IMR-90 (cell line): ENCODE measurements around the gene GLIS1. TPM values are rescaled to one million over a fixed set of nuclear protein-coding genes. Genes with fewer than 3 reads are reported as not detected.

ENCODE experiments used
- ATAC-seq: fragments of 200-7000 bp; cut with Tn5 transposase; 2 replicates; pipeline ENCODE4 v1.9.1; 2020; ENCODE audit warnings: low read depth, mild to moderate bottlenecking, moderate library complexity
- BruUV-seq: library from RNA; stranded (reverse); fragments of 400-500 nt; replicated peaks from 2 replicates; lab custom pipeline; 2021; lab: Mats Ljungman, UMichigan
- CTCF ChIA-PET: fragments of 300-600 bp; formaldehyde crosslinking; extraction: SDS; loops from one replicate; lab custom pipeline; 2021; ENCODE audit warnings: antibody characterized with exemption; lab: Yijun Ruan, JAX
- POLR2A ChIA-PET: fragments of 300-600 bp; sonication (Branson Sonifier 250); formaldehyde crosslinking; loops from one replicate; lab custom pipeline; 2022; ENCODE audit warnings: antibody characterized with exemption; ENCODE audit not compliant: unreplicated experiment; lab: Charles Lee
- DNase-seq: peaks from one replicate; pipeline ENCODE4 v3.0.0; 2013
- H2AFZ ChIP-seq: replicated peaks from 2 replicates; pipeline ENCODE3; 2013; ENCODE audit warnings: low read length, mild to moderate bottlenecking; ENCODE audit not compliant: poor library complexity
- H2AK5ac ChIP-seq: 2 replicates; pipeline ENCODE4 v1.6.1; 2013; ENCODE audit warnings: low read depth, low read length, inconsistent platforms
- H2AK9ac ChIP-seq: replicated peaks from 2 replicates; pipeline ENCODE3; 2013; ENCODE audit warnings: mild to moderate bottlenecking, low read depth, low read length, moderate library complexity; ENCODE audit not compliant: poor library complexity
- H2BK120ac ChIP-seq: 2 replicates; pipeline ENCODE4 v1.6.1; 2013; ENCODE audit warnings: low read depth, low read length, inconsistent platforms
- H2BK15ac ChIP-seq: 3 replicates; pipeline ENCODE4 v1.6.1; 2013; ENCODE audit warnings: low read depth, low read length, inconsistent platforms
- H2BK20ac ChIP-seq: 2 replicates; pipeline ENCODE4 v1.6.1; 2013; ENCODE audit warnings: low read depth, mild to moderate bottlenecking, inconsistent platforms, low read length, moderate library complexity
- H2BK5ac ChIP-seq: 2 replicates; pipeline ENCODE4 v1.6.1; 2013; ENCODE audit warnings: mild to moderate bottlenecking, low read depth, low read length, inconsistent platforms; ENCODE audit not compliant: poor library complexity, severe bottlenecking
- H3K14ac ChIP-seq: replicated peaks from 2 replicates; pipeline ENCODE4 v1.6.1; 2013; ENCODE audit warnings: low read depth, low read length, inconsistent platforms
- H3K18ac ChIP-seq: 2 replicates; pipeline ENCODE4 v1.6.1; 2013; ENCODE audit warnings: low read depth, low read length, control low read depth
- H3K23ac ChIP-seq: 2 replicates; pipeline ENCODE4 v1.6.1; 2013; ENCODE audit warnings: low read depth, low read length, inconsistent platforms
- H3K27ac ChIP-seq: 2 replicates; pipeline ENCODE4 v1.5.1; 2013; ENCODE audit warnings: mild to moderate bottlenecking, control low read depth, low read length; ENCODE audit not compliant: insufficient read depth
- H3K27me3 ChIP-seq: 2 replicates; pipeline ENCODE4 v1.6.1; 2013; ENCODE audit warnings: low read length; ENCODE audit not compliant: control insufficient read depth, insufficient read depth
- H3K36me3 ChIP-seq: 2 replicates; pipeline ENCODE4 v1.6.1; 2013; ENCODE audit warnings: low read length, mixed read lengths; ENCODE audit not compliant: control insufficient read depth, insufficient read depth
- H3K4ac ChIP-seq: 2 replicates; pipeline ENCODE4 v1.6.1; 2013; ENCODE audit warnings: low read depth, low read length, inconsistent platforms
- H3K4me1 ChIP-seq: 2 replicates; pipeline ENCODE4 v1.6.1; 2013; ENCODE audit warnings: low read length, mixed read lengths; ENCODE audit not compliant: control insufficient read depth, insufficient read depth
- H3K4me2 ChIP-seq: 2 replicates; pipeline ENCODE4 v1.6.1; 2013; ENCODE audit warnings: low read depth, mild to moderate bottlenecking, control low read depth, low read length, moderate library complexity
- H3K4me3 ChIP-seq: 2 replicates; pipeline ENCODE4 v1.5.1; 2013; ENCODE audit warnings: low read depth, mild to moderate bottlenecking, control low read depth, low read length, moderate library complexity; ENCODE audit not compliant: insufficient read depth
- H3K56ac ChIP-seq: 2 replicates; pipeline ENCODE4 v1.6.1; 2013; ENCODE audit warnings: low read length, inconsistent platforms; ENCODE audit not compliant: insufficient read depth; ENCODE audit errors: extremely low read depth
- H3K79me1 ChIP-seq, 2 experiments: 2 replicates each; pipeline ENCODE4 v1.6.1; 2013; ENCODE audit warnings: low read length in 2 of 2, inconsistent platforms in 1 of 2, low read depth in 1 of 2
- H3K9ac ChIP-seq: 2 replicates; pipeline ENCODE4 v1.6.1; 2013; ENCODE audit warnings: low read depth, low read length, control low read depth
- H3K9me1 ChIP-seq: 2 replicates; pipeline ENCODE4 v1.6.1; 2013; ENCODE audit warnings: low read length, inconsistent platforms; ENCODE audit not compliant: insufficient read depth
- H3K9me3 ChIP-seq: 2 replicates; pipeline ENCODE4 v1.6.1; 2013; ENCODE audit warnings: low read length; ENCODE audit not compliant: control insufficient read depth, insufficient read depth
- H4K20me1 ChIP-seq: 2 replicates; pipeline ENCODE4 v1.6.1; 2013; ENCODE audit warnings: low read length, inconsistent platforms; ENCODE audit not compliant: insufficient read depth
- H4K5ac ChIP-seq: 2 replicates; pipeline ENCODE4 v1.6.1; 2013; ENCODE audit warnings: mild to moderate bottlenecking, low read depth, low read length, control low read depth
- H4K8ac ChIP-seq, 2 experiments: 2 replicates each; pipeline ENCODE4 v1.6.1; 2013; ENCODE audit warnings: low read depth in 2 of 2, low read length in 2 of 2, control low read depth in 1 of 2, inconsistent platforms in 1 of 2
- H4K91ac ChIP-seq: 2 replicates; pipeline ENCODE4 v1.6.1; 2013; ENCODE audit warnings: low read depth, low read length, inconsistent platforms; ENCODE audit not compliant: insufficient read depth
- CHD1 ChIP-seq: IDR thresholded peaks from 2 replicates; pipeline ENCODE4 v1.6.1; 2012; ENCODE audit warnings: low read depth, low read length, improper control_type of control experiment
- FOS ChIP-seq: fragments of 150-350 bp; IDR thresholded peaks from 2 replicates; pipeline ENCODE4 v1.6.1; 2016; ENCODE audit warnings: low read depth, low read length
- MAFK ChIP-seq: IDR thresholded peaks from 2 replicates; pipeline ENCODE4 v1.6.1; 2012; ENCODE audit warnings: low read depth, low read length, improper control_type of control experiment
- MAZ ChIP-seq: IDR thresholded peaks from 2 replicates; pipeline ENCODE4 v1.6.1; 2012; ENCODE audit warnings: low read depth, mild to moderate bottlenecking, low read length, improper control_type of control experiment, moderate library complexity, borderline replicate concordance
- MXI1 ChIP-seq: IDR thresholded peaks from 2 replicates; pipeline ENCODE4 v1.6.1; 2012; ENCODE audit warnings: low read depth, mild to moderate bottlenecking, low read length, moderate library complexity, borderline replicate concordance
- NFE2L2 ChIP-seq: fragments of 150-350 bp; IDR thresholded peaks from 2 replicates; pipeline ENCODE4 v1.6.1; 2016; ENCODE audit warnings: low read depth, mild to moderate bottlenecking, low read length
- POLR2A ChIP-seq: IDR thresholded peaks from 2 replicates; pipeline ENCODE4 v1.6.1; 2012; ENCODE audit warnings: mild to moderate bottlenecking, low read depth, low read length
- RAD21 ChIP-seq: IDR thresholded peaks from 2 replicates; pipeline ENCODE4 v1.6.1; 2012; ENCODE audit warnings: low read length, improper control_type of control experiment
- RCOR1 ChIP-seq: IDR thresholded peaks from 2 replicates; pipeline ENCODE4 v1.6.1; 2012; ENCODE audit warnings: mild to moderate bottlenecking, low read length, improper control_type of control experiment; ENCODE audit not compliant: insufficient replicate concordance
- RFX5 ChIP-seq: IDR thresholded peaks from 2 replicates; pipeline ENCODE4 v1.8.0; 2012; ENCODE audit warnings: low read depth, mild to moderate bottlenecking, low read length, moderate library complexity
- SMC3 ChIP-seq: fragments of 150-350 bp; IDR thresholded peaks from 2 replicates; pipeline ENCODE4 v1.6.1; 2016; ENCODE audit warnings: low read depth, mild to moderate bottlenecking, antibody characterized with exemption, low read length, moderate library complexity
- WGBS, 2 experiments: methylation state at CpG; one replicate each; pipeline versions ENCODE4 v1.1.5 to v1.1.7; 2013; ENCODE audit warnings: missing lambda C conversion rate in 2 of 2; ENCODE audit not compliant: insufficient read length in 1 of 2; ENCODE audit errors: extremely low coverage in 2 of 2; 5-methylcytosine and 5-hydroxymethylcytosine counted together
- dilution Hi-C: fragments of 300-500 bp; cut with HindIII; formaldehyde crosslinking; loops from one replicate; pipeline ENCODE4 v1.14.3; 2018; ENCODE audit warnings: low sequenced_read_pairs; ENCODE audit not compliant: unreplicated experiment
- in situ Hi-C: fragments of 300-500 bp; cut with MboI; formaldehyde crosslinking; loops from 3 replicates; pipeline ENCODE4 v1.14.3; 2019; ENCODE audit warnings: low sequenced_read_pairs, inconsistent platforms, mixed read lengths
- intact Hi-C: fragments of 100-400 bp; cut with micrococcal nuclease; formaldehyde crosslinking; loops from 2 replicates; pipeline ENCODE4 v1.10.0; 2022
- polyA plus RNA-seq, 3 experiments: library from polyadenylated mRNA; depleted of rRNA; stranded (reverse); fragments of >200 nt; gene quantifications; 2 replicates each; pipeline ENCODE4 v1.2.3, GENCODE V29; 2012; ENCODE audit warnings: low replicate concordance in 1 of 3
- total RNA-seq: library from RNA; depleted of rRNA; stranded (reverse); fragments of >200 nt; gene quantifications from 2 replicates; pipeline ENCODE4 v1.2.3, GENCODE V29; 2012
- TF ChIP-seq, protein P1 (sequence below): fragments of 150-350 bp; IDR thresholded peaks from 2 replicates; pipeline ENCODE4 v1.6.1; 2016; ENCODE audit warnings: low read depth, mild to moderate bottlenecking, low read length, moderate library complexity, borderline replicate concordance
- TF ChIP-seq, protein P2 (sequence below): fragments of 150-350 bp; IDR thresholded peaks from 2 replicates; pipeline ENCODE4 v1.6.1; 2017; ENCODE audit warnings: mild to moderate bottlenecking, antibody characterized with exemption, low read length, low read depth

The GLIS1 gene
- total and polyA plus RNA-seq, 2 of the 4 experiments (the other 2 are of a cell fraction), result 0.18 to 2.3 TPM

DNA sequence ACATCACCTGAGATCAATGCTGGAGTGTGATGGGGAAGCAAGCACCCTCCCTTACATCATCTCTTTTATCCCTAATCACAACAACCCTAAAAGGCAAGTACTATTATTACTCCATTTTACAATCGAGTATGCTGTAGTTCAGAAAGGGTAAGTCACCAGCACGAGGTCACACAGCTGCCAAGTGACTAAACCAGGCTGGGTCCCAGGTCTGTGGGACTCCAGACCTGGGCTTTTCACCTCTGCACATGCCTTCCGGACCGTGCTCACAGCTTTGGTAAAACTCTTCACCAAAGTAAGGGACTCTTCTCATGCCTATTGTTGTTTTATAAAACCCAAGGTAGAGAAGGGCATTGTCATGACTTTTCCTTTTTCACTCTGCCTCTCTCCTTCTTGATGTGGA lies 148.9 kb downstream of the GLIS1 start:
- Histone ChIP-seq H3K56ac (no peak overlapping the region), H2AK5ac (no peak overlapping the region), H2BK120ac (no peak overlapping the region), H4K91ac (no peak overlapping the region), H2AFZ (no peak overlapping the region), H3K4me1 (peaks cover 7% of the 10 kb centered on the region; the same call in 1 of the 2 replicates), H3K36me3 (peaks cover 8% of the 10 kb centered on the region; the same call in 1 of the 2 replicates), H3K27ac (no peak overlapping the region), H3K79me1 (no peaks in the 10 kb centered on the region), H4K5ac (no peak overlapping the region), H3K23ac (no peak overlapping the region), H2BK5ac (no peak overlapping the region), H2BK20ac (no peak overlapping the region), H4K20me1 (peaks cover 9% of the 10 kb centered on the region), H3K9me1 (0 out of 2 replicates have a peak, but pooled peaks cover 4% of the 10 kb centered on the region), H3K9ac (no peak overlapping the region), H2AK9ac (no peak overlapping the region), H3K4me2 (no peak overlapping the region), H4K8ac (no peak overlapping the region), H2BK15ac (no peak overlapping the region), H3K9me3 (no peaks in the 10 kb centered on the region), H3K4me3 (no peak overlapping the region), H3K4ac (no peak overlapping the region), H3K14ac (no peak overlapping the region), H3K27me3 (peaks cover 2% of the 10 kb centered on the region; the same call in 1 of the 2 replicates), H3K18ac (no peak overlapping the region)
- TF ChIP-seq, protein P1, sequence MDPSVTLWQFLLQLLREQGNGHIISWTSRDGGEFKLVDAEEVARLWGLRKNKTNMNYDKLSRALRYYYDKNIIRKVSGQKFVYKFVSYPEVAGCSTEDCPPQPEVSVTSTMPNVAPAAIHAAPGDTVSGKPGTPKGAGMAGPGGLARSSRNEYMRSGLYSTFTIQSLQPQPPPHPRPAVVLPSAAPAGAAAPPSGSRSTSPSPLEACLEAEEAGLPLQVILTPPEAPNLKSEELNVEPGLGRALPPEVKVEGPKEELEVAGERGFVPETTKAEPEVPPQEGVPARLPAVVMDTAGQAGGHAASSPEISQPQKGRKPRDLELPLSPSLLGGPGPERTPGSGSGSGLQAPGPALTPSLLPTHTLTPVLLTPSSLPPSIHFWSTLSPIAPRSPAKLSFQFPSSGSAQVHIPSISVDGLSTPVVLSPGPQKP, result no peak
- TF ChIP-seq SMC3 (no peak), POLR2A (no peak), CHD1 (no peak), MAFK (no peak), RFX5 (no peak), RAD21 (no peak), NFE2L2 (no peak), RCOR1 (no peak), MXI1 (no peak), MAZ (no peak), FOS (no peak)
- TF ChIP-seq, protein P2, sequence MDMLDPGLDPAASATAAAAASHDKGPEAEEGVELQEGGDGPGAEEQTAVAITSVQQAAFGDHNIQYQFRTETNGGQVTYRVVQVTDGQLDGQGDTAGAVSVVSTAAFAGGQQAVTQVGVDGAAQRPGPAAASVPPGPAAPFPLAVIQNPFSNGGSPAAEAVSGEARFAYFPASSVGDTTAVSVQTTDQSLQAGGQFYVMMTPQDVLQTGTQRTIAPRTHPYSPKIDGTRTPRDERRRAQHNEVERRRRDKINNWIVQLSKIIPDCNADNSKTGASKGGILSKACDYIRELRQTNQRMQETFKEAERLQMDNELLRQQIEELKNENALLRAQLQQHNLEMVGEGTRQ, result no peak
- no CpG with 5 or more reads among the region's 4 CpGs for WGBS, 2 experiments
- dilution Hi-C loops (no loop called here), intact Hi-C loops (no loop called here), in situ Hi-C loops (no loop called here)
- ATAC-seq (no peak), DNase-seq (no peak)
- no TSS peak for BruUV-seq
- CTCF ChIA-PET, result no interaction called here
- POLR2A ChIA-PET, result no interaction called here
